RWPE2 (cell line): Measurements from ENCODE around the gene WASF3.

ENCODE experiments used
- ATAC-seq: fragments of 200-7000 bp; cut with Tn5 transposase; 3 replicates; pipeline ENCODE4 v1.9.1; 2021; ENCODE audit warnings: low read depth
- DNase-seq: peaks from one replicate; pipeline ENCODE4 v3.0.0-alpha.2; 2020; ENCODE audit warnings: low spot score
- H3K27ac ChIP-seq: fragments of 450-650 bp; 2 replicates; pipeline ENCODE4 v1.5.1; 2017; ENCODE audit warnings: mild to moderate bottlenecking; ENCODE audit not compliant: poor library complexity, severe bottlenecking
- H3K27me3 ChIP-seq: fragments of 250-450 bp; sonication (Bioruptor Pico); 2 replicates; pipeline ENCODE4 v1.5.1; 2021; ENCODE audit warnings: mild to moderate bottlenecking, moderate library complexity; ENCODE audit not compliant: insufficient read depth, poor library complexity, severe bottlenecking
- H3K36me3 ChIP-seq: fragments of 250-450 bp; sonication (Bioruptor Pico); 2 replicates; pipeline ENCODE4 v1.5.1; 2020; ENCODE audit warnings: low read depth, mild to moderate bottlenecking, moderate library complexity
- H3K4me1 ChIP-seq: fragments of 250-450 bp; sonication (Bioruptor Pico); 2 replicates; pipeline ENCODE4 v1.5.1; 2021; ENCODE audit warnings: mild to moderate bottlenecking, moderate library complexity; ENCODE audit not compliant: insufficient read depth, poor library complexity, severe bottlenecking
- H3K4me3 ChIP-seq: fragments of 250-450 bp; sonication (Bioruptor Pico); 2 replicates; pipeline ENCODE4 v1.5.1; 2021; ENCODE audit warnings: mild to moderate bottlenecking, moderate library complexity; ENCODE audit not compliant: severe bottlenecking
- H3K9me3 ChIP-seq: fragments of 250-450 bp; sonication (Bioruptor Pico); 2 replicates; pipeline ENCODE4 v1.5.1; 2021; ENCODE audit warnings: mild to moderate bottlenecking, moderate library complexity; ENCODE audit not compliant: severe bottlenecking
- TF ChIP-seq, protein P1 (sequence below): fragments of 450-650 bp; IDR thresholded peaks from one replicate; pipeline ENCODE4 v1.5.1; 2017; ENCODE audit warnings: mild to moderate bottlenecking, moderate library complexity; ENCODE audit not compliant: poor library complexity, severe bottlenecking

Gene WASF3

DNA sequence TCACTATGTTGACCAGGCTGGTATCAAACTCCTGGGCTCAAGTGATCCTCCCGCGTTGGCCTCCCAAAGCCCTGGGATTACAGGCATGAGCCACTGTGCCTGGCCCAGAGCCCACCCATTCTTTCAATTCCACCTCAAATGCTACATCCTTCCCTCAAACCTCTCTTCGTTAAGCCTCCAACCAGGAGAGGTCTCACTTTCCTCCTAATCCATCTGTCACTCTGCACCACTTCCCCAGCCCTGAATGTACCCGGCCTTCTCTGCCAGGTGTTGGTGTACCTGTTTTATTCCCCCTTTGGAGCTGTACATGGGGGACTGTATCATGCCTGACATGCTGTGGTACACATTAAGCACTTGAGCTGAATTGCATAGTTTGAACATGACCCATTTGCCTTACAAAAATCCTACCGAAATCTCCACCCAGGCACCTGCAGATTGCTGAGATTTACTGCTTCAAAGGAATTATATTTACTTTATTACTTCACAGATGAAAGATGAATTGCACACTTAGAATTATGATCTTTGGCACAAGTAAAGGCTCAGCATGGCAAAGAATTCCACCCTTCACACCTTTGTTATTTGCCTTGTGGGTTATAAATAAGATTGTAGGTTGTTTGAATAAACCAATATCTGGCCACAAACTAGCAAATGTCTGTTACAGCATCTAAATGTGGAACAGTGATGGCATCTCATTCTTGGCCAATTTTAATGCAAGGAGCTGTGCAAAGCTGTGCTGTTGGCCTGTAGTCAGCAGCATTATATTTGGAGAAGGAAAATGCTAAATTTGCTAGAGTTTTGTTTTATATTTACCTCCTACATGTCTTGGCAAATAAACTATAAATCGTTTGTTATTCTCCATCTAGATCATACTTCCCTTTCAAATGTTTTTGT, 15.6 kb upstream of the WASF3 start:
- Histone ChIP-seq H3K27ac (no peak overlapping the region), H3K27me3 (peaks cover 6% of the 10 kb centered on the region), H3K36me3 (no peaks in the 10 kb centered on the region), H3K4me3 (no peak overlapping the region), H3K4me1 (no peaks in the 10 kb centered on the region), H3K9me3 (peaks cover 4% of the 10 kb centered on the region)
- ATAC-seq (no peak), DNase-seq (no peak)
- TF ChIP-seq, protein P1, sequence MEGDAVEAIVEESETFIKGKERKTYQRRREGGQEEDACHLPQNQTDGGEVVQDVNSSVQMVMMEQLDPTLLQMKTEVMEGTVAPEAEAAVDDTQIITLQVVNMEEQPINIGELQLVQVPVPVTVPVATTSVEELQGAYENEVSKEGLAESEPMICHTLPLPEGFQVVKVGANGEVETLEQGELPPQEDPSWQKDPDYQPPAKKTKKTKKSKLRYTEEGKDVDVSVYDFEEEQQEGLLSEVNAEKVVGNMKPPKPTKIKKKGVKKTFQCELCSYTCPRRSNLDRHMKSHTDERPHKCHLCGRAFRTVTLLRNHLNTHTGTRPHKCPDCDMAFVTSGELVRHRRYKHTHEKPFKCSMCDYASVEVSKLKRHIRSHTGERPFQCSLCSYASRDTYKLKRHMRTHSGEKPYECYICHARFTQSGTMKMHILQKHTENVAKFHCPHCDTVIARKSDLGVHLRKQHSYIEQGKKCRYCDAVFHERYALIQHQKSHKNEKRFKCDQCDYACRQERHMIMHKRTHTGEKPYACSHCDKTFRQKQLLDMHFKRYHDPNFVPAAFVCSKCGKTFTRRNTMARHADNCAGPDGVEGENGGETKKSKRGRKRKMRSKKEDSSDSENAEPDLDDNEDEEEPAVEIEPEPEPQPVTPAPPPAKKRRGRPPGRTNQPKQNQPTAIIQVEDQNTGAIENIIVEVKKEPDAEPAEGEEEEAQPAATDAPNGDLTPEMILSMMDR, result no peak

- ATAC-seq (no peak), DNase-seq (no peak)
- Histone ChIP-seq H3K4me3 (no peak overlapping the region), H3K9me3 (no peaks in the 10 kb centered on the region), H3K36me3 (no peaks in the 10 kb centered on the region), H3K4me1 (no peaks in the 10 kb centered on the region), H3K27ac (no peak overlapping the region), H3K27me3 (peaks cover 6% of the 10 kb centered on the region)
- TF ChIP-seq, protein P1, result no peak
Observed at GRCh38 chr13:26544707-26545106, 12.8 kb upstream of the WASF3 start.

DNA sequence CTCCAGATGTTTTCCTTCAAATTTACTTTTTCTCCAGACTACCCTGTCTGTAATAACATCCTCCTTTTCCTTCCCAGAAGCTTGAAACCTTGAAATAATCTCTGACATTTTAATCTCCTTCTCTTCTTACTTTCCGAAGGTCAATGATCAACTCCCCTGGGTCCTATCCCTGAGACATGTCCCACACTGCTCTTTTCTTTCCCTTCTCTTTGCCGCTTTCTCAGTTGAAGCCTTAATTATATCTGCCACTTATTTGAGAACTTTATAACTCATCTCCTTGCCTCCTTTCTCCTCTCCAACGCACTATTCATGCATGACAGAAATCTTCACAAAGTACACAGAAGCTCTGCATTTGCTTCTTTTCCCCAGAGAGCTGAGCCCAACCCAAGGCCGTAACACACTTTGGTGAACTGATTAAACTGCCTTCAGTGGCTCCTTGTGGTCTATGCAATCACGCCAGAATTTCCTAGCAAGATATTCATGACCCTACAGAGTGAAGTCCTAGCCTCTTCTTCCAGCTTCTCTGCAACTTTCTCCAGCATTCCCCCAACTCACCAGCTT, 9.2 kb upstream of the WASF3 start:
- Histone ChIP-seq H3K4me3 (no peak overlapping the region), H3K9me3 (no peaks in the 10 kb centered on the region), H3K4me1 (no peaks in the 10 kb centered on the region), H3K27me3 (no peaks in the 10 kb centered on the region), H3K36me3 (no peaks in the 10 kb centered on the region), H3K27ac (no peak overlapping the region)
- DNase-seq, result no peak
- ATAC-seq, result no peak
- TF ChIP-seq, protein P1, result no peak

GRCh38 chr13:26549713-26550112, 7.8 kb upstream of the WASF3 start:
- Histone ChIP-seq H3K27me3 (no peaks in the 10 kb centered on the region), H3K4me3 (no peak overlapping the region), H3K4me1 (no peaks in the 10 kb centered on the region), H3K27ac (no peak overlapping the region), H3K9me3 (no peaks in the 10 kb centered on the region), H3K36me3 (no peaks in the 10 kb centered on the region)
- TF ChIP-seq, protein P1, result no peak
- DNase-seq (no peak), ATAC-seq (no peak)
